Inflammatory macrophage (primary cell): ENCODE results near the gene PASD1.

ENCODE experiments used
- DNase-seq, 2 donors: peaks; one replicate each; pipeline ENCODE4 v3.0.0-alpha.2; 2020 to 2022

The PASD1 gene

DNA sequence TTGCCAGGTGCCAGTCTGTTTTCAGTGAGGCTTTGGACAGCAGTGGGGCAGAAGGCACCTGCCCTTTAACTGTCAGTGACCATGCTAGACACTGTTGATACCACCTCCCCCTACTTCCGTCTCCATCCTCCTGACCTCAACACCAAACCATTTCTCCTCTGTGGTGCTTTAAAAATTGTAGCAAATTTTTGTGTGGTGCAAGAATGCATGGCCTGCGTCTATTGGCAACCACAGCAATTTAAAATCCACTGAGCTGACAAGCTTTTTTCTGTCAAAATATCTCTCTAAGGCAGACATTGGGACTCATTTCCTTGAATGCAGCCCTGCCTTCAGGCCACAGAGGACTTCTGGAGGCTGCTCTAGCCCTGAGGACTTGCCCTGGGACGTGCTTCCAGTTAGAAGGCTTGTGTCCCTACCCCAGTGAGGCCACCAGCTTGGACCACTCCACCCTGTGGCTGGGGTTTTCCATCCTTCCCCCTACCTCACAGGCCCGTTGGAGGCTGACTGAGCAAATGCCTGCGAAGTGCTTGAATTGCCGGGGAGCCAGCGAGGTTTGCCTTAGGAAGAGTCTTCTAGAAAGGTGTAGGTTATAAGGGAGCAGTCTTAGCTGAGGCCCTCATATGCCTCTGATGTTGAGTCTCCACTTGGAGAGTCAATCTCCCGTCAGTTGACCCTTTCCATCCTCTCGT, 138.7 kb downstream of the PASD1 start:
- no peak for DNase-seq

DNA sequence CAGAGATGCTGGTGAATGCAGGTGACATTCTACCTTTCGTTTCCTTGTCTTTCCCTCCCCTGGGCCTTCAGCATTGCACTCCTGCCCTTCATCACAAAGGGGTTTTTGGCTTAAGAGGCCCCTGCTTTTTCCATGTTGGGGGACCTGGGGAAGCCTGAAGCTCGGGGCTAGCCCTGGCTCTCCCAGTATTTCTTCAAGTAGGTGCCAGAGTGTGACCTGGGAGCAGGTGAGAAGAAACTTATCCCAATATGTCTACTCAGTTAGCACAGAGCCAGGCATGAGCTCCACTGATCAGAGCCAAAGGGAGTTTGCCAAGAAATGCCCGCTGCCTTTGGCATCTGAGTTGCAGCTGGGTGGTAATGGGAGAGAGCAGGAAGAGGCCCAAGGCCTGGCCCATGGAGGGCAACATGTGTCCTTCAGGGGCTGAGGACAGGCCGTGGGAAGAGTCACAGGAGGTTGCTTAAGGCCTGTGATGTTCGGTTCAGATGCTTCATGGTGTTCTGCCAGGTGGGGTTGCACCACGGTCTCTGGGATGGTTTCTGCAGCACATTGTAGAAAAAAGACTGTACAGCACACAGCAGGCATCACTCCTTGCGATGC, 139.4 kb downstream of the PASD1 start:
- DNase-seq, result no peak

DNA sequence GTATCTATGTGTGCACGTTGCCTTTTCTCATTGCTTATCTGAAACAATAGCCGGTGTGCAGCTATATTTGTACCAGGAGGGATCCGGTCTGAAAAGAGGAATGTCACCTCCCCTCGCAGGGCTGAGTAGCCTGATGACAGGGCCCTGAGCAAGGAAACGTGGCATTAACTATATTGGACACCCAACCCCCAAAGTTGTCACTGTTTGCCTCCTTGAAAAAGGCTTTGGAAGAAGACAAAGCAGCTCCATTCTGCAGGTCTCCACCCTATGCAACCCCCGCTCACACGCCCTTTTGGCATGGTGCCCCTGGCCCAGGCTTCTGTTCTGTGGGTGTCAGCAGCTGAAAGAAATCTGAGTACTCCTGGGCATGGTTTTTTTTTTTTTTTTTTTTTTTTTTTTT, 140.0 kb downstream of the PASD1 start:
- DNase-seq, result no peak

DNA sequence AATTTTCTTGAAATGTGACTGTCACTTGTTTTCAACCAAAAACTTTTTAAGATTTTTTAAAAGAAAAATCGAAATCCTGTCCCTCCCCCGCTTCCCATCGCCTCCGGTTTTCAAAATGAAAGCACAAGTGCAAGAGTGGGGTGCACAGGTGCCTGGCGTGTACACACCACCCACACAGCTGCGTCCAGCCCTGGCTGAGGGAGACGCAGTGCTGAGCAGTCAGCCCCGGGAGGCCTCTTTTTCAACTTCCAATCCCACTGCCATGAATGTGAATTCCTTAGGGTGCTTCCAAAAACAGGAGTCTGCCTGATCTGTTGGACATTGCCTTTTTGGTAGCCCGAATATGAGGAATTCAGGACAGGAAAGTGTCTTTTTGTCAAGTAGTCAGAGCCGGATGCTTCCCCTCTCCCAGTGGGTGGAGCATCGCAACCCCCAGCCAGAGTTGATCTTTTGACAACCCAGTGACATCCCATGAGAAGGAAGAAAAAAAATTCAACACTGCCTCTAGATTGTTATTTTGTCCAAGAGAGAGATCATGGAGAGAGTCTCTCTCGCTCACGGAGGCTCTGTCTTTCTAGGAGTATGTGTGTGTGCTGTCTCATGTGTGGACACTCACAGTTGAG, 140.7 kb downstream of the PASD1 start:
- DNase-seq, result no peak

- DNase-seq, result no peak
These were observed 145.3 kb downstream of the PASD1 start for GRCh38 chrX:151708821-151709220.

DNA sequence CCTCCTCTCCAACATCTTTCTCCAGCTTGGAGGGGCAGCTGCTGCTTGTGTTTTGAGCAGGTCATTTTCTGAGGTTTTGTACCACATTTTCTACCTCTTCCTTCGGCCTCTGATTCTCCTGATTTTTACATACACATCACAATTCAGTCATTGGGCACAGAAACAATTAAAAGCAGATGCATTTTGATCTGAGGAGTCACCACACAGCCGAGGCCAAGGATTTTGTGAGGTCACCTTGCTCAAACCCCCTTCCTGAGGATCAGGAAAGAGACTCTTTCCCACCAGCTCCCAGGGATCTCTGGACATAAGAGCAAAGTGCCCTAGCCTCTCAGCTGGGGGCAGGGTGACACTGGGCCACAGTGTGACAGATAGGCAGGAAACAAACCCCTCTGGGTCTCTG, 147.0 kb downstream of the PASD1 start:
- DNase-seq, result no peak

GRCh38 chrX:151711154-151711553, 147.7 kb downstream of the PASD1 start:
- no peak for DNase-seq

GRCh38 chrX:151711787-151712186, 148.3 kb downstream of the PASD1 start:
- DNase-seq, result no peak

DNA sequence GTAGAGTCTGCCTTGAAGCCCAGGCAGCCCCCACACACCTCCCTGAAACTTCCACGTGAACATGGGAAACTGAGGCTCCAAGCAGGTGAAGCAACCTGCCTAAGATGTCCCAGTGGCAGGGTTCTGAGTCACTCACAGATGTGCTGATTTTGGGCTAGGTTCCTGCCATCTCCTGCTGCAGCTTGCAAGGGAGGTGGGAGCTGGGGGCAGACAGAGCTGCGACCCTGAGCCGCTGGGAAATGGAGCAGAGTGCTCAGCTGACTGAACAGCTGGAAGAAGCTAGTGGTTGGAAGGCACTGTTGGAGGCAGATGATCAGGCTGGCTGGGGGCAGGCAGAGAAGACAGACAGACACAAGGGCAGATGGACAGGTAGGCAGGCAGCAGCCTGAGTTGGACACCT, 148.8 kb downstream of the PASD1 start:
- no peak for DNase-seq

- peak; percentile 6 to 17 for DNase-seq
These were observed 150.4 kb downstream of the PASD1 start for GRCh38 chrX:151713849-151714248.

DNA sequence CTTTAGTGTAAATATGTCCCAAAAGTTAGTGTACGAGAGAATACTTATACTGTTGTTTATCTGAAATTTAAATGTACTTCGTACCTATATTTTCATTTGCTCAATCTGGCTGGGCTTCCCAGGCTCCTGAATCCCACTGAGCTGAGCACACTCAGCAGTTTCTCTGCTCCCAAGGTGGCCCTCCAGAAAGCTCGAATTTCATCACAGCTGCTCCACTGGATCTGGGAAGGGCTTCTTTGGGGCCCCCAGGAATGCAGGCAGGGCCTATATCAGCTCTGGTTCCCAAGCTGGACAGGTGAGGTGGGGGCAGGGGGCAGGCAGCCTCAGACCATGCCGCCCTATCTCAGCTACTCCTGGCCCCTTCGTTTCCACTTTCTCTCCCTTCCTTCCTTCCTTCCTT, 150.9 kb downstream of the PASD1 start:
- DNase-seq, result no peak

- no peak for DNase-seq
These were observed 152.3 kb downstream of the PASD1 start, which contains the start of gene FATE1 for GRCh38 chrX:151715752-151716151. Gene FATE1, plus strand, starts transcription at chrX:151716035. Its CDS starts 85 bp downstream, at chrX:151716120.

DNA sequence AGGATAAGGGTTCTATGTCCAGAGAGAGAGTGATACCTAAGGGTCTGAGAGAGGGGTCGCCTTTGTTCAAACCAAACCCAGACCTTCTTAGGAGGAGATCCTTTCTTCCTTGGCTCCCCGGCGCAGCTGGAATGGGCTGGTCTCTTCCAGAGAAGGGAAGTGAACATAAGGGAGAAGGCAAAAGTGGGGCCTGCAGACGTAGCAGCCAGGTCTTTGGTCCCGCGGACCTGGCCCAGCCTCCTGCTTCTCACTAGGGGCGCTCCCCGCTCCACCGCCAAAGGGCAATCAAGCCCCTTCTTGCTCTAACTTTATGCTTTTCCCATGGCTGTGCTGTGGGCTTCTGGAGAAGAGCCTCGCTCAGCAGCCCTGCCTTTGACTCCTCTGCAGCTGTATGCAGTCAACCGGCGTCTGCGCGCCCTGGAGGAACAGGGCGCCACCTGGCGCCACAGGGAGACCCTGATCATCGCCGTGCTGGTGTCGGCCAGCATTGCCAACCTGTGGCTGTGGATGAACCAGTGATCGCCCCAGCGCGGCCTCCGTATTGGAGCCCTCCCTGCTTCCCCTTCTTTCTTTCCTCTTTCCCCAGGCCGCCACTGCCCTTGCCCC, 158.9 kb downstream of the PASD1 start:
- no peak for DNase-seq

DNA sequence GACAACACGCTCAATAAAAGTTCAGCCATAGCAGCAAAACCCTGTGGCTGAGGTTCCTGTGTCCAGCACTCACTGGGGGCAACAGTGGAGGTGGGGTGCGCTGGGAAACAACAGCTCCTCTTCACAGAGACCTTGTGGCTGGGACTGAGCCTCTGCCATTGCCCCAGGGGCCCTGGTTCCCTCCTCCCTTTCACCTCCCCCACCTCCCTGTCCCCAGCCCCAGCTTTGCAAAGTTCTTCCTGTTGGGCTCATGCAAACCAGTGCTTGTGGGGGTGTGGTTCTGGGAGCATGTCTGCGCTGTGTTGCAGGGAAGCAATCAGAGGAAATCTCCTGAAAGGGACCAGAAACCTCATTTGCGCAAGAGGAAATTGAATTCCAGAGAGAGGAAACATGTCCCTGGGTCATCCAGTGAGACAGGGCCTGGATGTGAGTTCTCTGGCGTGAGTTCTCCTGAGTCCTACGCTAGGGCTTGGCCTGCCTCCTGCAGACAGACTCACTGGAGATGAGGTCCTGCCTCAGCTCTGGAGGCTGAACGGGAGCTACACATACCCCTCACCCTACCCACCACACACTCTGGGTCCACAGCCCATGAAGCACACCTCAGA, 159.8 kb downstream of the PASD1 start:
- no peak for DNase-seq

DNA sequence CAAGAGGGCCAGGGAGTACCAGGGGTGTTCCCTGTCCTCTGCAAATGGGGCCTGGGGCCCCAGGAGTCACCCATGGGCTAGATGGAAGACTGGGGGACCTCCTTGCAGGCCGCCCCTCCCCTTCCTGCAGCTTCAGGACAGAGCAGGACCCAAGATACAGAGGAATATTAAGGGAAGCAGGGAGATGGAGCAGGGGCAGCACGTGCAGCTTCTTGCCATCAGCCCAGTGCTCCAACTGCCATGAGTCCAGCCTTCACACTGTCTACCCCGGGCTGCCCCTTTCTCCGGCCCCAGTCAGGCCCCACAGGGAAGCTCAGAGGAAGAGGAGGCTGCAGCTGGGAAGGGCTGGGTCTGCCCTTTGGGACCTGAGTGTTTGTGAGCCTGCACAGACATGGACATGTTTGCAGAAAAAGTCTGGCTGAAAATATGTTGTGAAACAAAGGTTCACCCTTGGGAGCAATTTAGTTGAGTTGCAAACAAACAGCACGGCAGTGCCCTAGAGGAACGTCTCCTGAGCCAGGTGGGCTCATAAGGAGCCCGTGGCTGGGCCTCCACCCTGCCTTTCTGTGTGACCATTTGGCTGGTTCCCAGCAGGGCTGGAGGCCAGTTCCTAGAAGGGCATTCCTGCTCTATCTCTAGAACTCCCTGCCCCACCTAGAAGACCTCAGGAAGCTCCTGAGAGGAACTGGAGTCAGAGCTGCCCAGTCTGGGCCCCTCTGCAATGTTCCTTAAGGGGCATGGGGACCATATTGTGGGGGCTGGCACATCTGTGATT, 161.3 kb downstream of the PASD1 start:
- DNase-seq, result no peak

DNA sequence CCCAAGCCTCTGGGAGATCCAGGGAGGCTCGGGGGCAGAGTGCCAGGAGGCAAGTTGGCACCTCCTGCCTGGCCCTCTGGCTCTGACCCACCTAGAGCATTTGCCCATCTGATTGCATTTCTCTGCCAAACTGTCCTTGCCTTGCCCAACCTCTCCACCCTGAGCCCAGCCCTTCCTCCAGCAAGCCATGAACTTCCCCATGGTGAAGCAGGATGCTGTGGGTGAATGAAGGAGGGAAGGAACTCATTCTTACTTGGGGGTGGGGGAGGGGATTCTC, 161.8 kb downstream of the PASD1 start:
- peak; percentile 23 to 35 for DNase-seq
